IMR-90 (cell line): Measurements from ENCODE around the gene C6orf118. TPM values are rescaled to one million over a fixed set of nuclear protein-coding genes. Genes with fewer than 3 reads are reported as not detected.

Experiments used
- ATAC-seq: fragments of 200-7000 bp; cut with Tn5 transposase; 2 replicates; pipeline ENCODE4 v1.9.1; 2020; ENCODE audit warnings: low read depth, mild to moderate bottlenecking, moderate library complexity
- BruUV-seq: library from RNA; stranded (reverse); fragments of 400-500 nt; replicated peaks from 2 replicates; lab custom pipeline; 2021; lab: Mats Ljungman, UMichigan
- CTCF ChIA-PET: fragments of 300-600 bp; formaldehyde crosslinking; extraction: SDS; loops from one replicate; lab custom pipeline; 2021; ENCODE audit warnings: antibody characterized with exemption; lab: Yijun Ruan, JAX
- POLR2A ChIA-PET: fragments of 300-600 bp; sonication (Branson Sonifier 250); formaldehyde crosslinking; loops from one replicate; lab custom pipeline; 2022; ENCODE audit warnings: antibody characterized with exemption; ENCODE audit not compliant: unreplicated experiment; lab: Charles Lee
- DNase-seq: peaks from one replicate; pipeline ENCODE4 v3.0.0; 2013
- H2AFZ ChIP-seq: replicated peaks from 2 replicates; pipeline ENCODE3; 2013; ENCODE audit warnings: low read length, mild to moderate bottlenecking; ENCODE audit not compliant: poor library complexity
- H2AK5ac ChIP-seq: 2 replicates; pipeline ENCODE4 v1.6.1; 2013; ENCODE audit warnings: low read depth, low read length, inconsistent platforms
- H2AK9ac ChIP-seq: replicated peaks from 2 replicates; pipeline ENCODE3; 2013; ENCODE audit warnings: mild to moderate bottlenecking, low read depth, low read length, moderate library complexity; ENCODE audit not compliant: poor library complexity
- H2BK120ac ChIP-seq: 2 replicates; pipeline ENCODE4 v1.6.1; 2013; ENCODE audit warnings: low read depth, low read length, inconsistent platforms
- H2BK15ac ChIP-seq: 3 replicates; pipeline ENCODE4 v1.6.1; 2013; ENCODE audit warnings: low read depth, low read length, inconsistent platforms
- H2BK20ac ChIP-seq: 2 replicates; pipeline ENCODE4 v1.6.1; 2013; ENCODE audit warnings: low read depth, mild to moderate bottlenecking, inconsistent platforms, low read length, moderate library complexity
- H2BK5ac ChIP-seq: 2 replicates; pipeline ENCODE4 v1.6.1; 2013; ENCODE audit warnings: mild to moderate bottlenecking, low read depth, low read length, inconsistent platforms; ENCODE audit not compliant: poor library complexity, severe bottlenecking
- H3K14ac ChIP-seq: replicated peaks from 2 replicates; pipeline ENCODE4 v1.6.1; 2013; ENCODE audit warnings: low read depth, low read length, inconsistent platforms
- H3K18ac ChIP-seq: 2 replicates; pipeline ENCODE4 v1.6.1; 2013; ENCODE audit warnings: low read depth, low read length, control low read depth
- H3K23ac ChIP-seq: 2 replicates; pipeline ENCODE4 v1.6.1; 2013; ENCODE audit warnings: low read depth, low read length, inconsistent platforms
- H3K27ac ChIP-seq: 2 replicates; pipeline ENCODE4 v1.5.1; 2013; ENCODE audit warnings: mild to moderate bottlenecking, control low read depth, low read length; ENCODE audit not compliant: insufficient read depth
- H3K27me3 ChIP-seq: 2 replicates; pipeline ENCODE4 v1.6.1; 2013; ENCODE audit warnings: low read length; ENCODE audit not compliant: control insufficient read depth, insufficient read depth
- H3K36me3 ChIP-seq: 2 replicates; pipeline ENCODE4 v1.6.1; 2013; ENCODE audit warnings: low read length, mixed read lengths; ENCODE audit not compliant: control insufficient read depth, insufficient read depth
- H3K4ac ChIP-seq: 2 replicates; pipeline ENCODE4 v1.6.1; 2013; ENCODE audit warnings: low read depth, low read length, inconsistent platforms
- H3K4me1 ChIP-seq: 2 replicates; pipeline ENCODE4 v1.6.1; 2013; ENCODE audit warnings: low read length, mixed read lengths; ENCODE audit not compliant: control insufficient read depth, insufficient read depth
- H3K4me2 ChIP-seq: 2 replicates; pipeline ENCODE4 v1.6.1; 2013; ENCODE audit warnings: low read depth, mild to moderate bottlenecking, control low read depth, low read length, moderate library complexity
- H3K4me3 ChIP-seq: 2 replicates; pipeline ENCODE4 v1.5.1; 2013; ENCODE audit warnings: low read depth, mild to moderate bottlenecking, control low read depth, low read length, moderate library complexity; ENCODE audit not compliant: insufficient read depth
- H3K56ac ChIP-seq: 2 replicates; pipeline ENCODE4 v1.6.1; 2013; ENCODE audit warnings: low read length, inconsistent platforms; ENCODE audit not compliant: insufficient read depth; ENCODE audit errors: extremely low read depth
- H3K79me1 ChIP-seq, 2 experiments: 2 replicates each; pipeline ENCODE4 v1.6.1; 2013; ENCODE audit warnings: low read length in 2 of 2, inconsistent platforms in 1 of 2, low read depth in 1 of 2
- H3K9ac ChIP-seq: 2 replicates; pipeline ENCODE4 v1.6.1; 2013; ENCODE audit warnings: low read depth, low read length, control low read depth
- H3K9me1 ChIP-seq: 2 replicates; pipeline ENCODE4 v1.6.1; 2013; ENCODE audit warnings: low read length, inconsistent platforms; ENCODE audit not compliant: insufficient read depth
- H3K9me3 ChIP-seq: 2 replicates; pipeline ENCODE4 v1.6.1; 2013; ENCODE audit warnings: low read length; ENCODE audit not compliant: control insufficient read depth, insufficient read depth
- H4K20me1 ChIP-seq: 2 replicates; pipeline ENCODE4 v1.6.1; 2013; ENCODE audit warnings: low read length, inconsistent platforms; ENCODE audit not compliant: insufficient read depth
- H4K5ac ChIP-seq: 2 replicates; pipeline ENCODE4 v1.6.1; 2013; ENCODE audit warnings: mild to moderate bottlenecking, low read depth, low read length, control low read depth
- H4K8ac ChIP-seq, 2 experiments: 2 replicates each; pipeline ENCODE4 v1.6.1; 2013; ENCODE audit warnings: low read depth in 2 of 2, low read length in 2 of 2, control low read depth in 1 of 2, inconsistent platforms in 1 of 2
- H4K91ac ChIP-seq: 2 replicates; pipeline ENCODE4 v1.6.1; 2013; ENCODE audit warnings: low read depth, low read length, inconsistent platforms; ENCODE audit not compliant: insufficient read depth
- CHD1 ChIP-seq: IDR thresholded peaks from 2 replicates; pipeline ENCODE4 v1.6.1; 2012; ENCODE audit warnings: low read depth, low read length, improper control_type of control experiment
- CTCF ChIP-seq: conservative IDR thresholded peaks from 2 replicates; pipeline ENCODE4 v1.5.1; 2012; ENCODE audit warnings: mild to moderate bottlenecking, low read depth, low read length, improper control_type of control experiment
- MAZ ChIP-seq: IDR thresholded peaks from 2 replicates; pipeline ENCODE4 v1.6.1; 2012; ENCODE audit warnings: low read depth, mild to moderate bottlenecking, low read length, improper control_type of control experiment, moderate library complexity, borderline replicate concordance
- POLR2A ChIP-seq: IDR thresholded peaks from 2 replicates; pipeline ENCODE4 v1.6.1; 2012; ENCODE audit warnings: mild to moderate bottlenecking, low read depth, low read length
- RCOR1 ChIP-seq: IDR thresholded peaks from 2 replicates; pipeline ENCODE4 v1.6.1; 2012; ENCODE audit warnings: mild to moderate bottlenecking, low read length, improper control_type of control experiment; ENCODE audit not compliant: insufficient replicate concordance
- USF2 ChIP-seq: fragments of 150-350 bp; IDR thresholded peaks from 2 replicates; pipeline ENCODE4 v1.6.1; 2017; ENCODE audit warnings: mild to moderate bottlenecking, antibody characterized with exemption, low read length, low read depth
- WGBS, 2 experiments: methylation state at CpG; one replicate each; pipeline versions ENCODE4 v1.1.5 to v1.1.7; 2013; ENCODE audit warnings: missing lambda C conversion rate in 2 of 2; ENCODE audit not compliant: insufficient read length in 1 of 2; ENCODE audit errors: extremely low coverage in 2 of 2; 5-methylcytosine and 5-hydroxymethylcytosine counted together
- dilution Hi-C: fragments of 300-500 bp; cut with HindIII; formaldehyde crosslinking; loops from one replicate; pipeline ENCODE4 v1.14.3; 2018; ENCODE audit warnings: low sequenced_read_pairs; ENCODE audit not compliant: unreplicated experiment
- in situ Hi-C: fragments of 300-500 bp; cut with MboI; formaldehyde crosslinking; loops from 3 replicates; pipeline ENCODE4 v1.14.3; 2019; ENCODE audit warnings: low sequenced_read_pairs, inconsistent platforms, mixed read lengths
- intact Hi-C: fragments of 100-400 bp; cut with micrococcal nuclease; formaldehyde crosslinking; loops from 2 replicates; pipeline ENCODE4 v1.10.0; 2022
- polyA plus RNA-seq, 3 experiments: library from polyadenylated mRNA; depleted of rRNA; stranded (reverse); fragments of >200 nt; gene quantifications; 2 replicates each; pipeline ENCODE4 v1.2.3, GENCODE V29; 2012; ENCODE audit warnings: low replicate concordance in 1 of 3
- total RNA-seq: library from RNA; depleted of rRNA; stranded (reverse); fragments of >200 nt; gene quantifications from 2 replicates; pipeline ENCODE4 v1.2.3, GENCODE V29; 2012

The C6orf118 gene
- total and polyA plus RNA-seq, 2 of the 4 experiments (the other 2 are of a cell fraction), result not detected

- Histone ChIP-seq H2AFZ (no peak overlapping the region), H4K5ac (no peak overlapping the region), H3K18ac (no peak overlapping the region), H3K9me1 (no peaks in the 10 kb centered on the region), H3K9me3 (peaks cover 15% of the 10 kb centered on the region), H3K4me2 (no peak overlapping the region), H4K8ac (no peak overlapping the region), H4K91ac (no peak overlapping the region), H3K4ac (no peak overlapping the region), H2BK120ac (no peak overlapping the region), H2BK5ac (no peak overlapping the region), H2AK5ac (no peak overlapping the region), H2AK9ac (no peak overlapping the region), H4K20me1 (no peaks in the 10 kb centered on the region), H3K9ac (no peak overlapping the region), H3K4me3 (no peak overlapping the region), H2BK20ac (no peak overlapping the region), H3K36me3 (no peaks in the 10 kb centered on the region), H3K27ac (no peak overlapping the region), H3K14ac (no peak overlapping the region), H3K56ac (no peak overlapping the region), H3K4me1 (no peaks in the 10 kb centered on the region), H2BK15ac (no peak overlapping the region), H3K79me1 (no peaks in the 10 kb centered on the region), H3K27me3 (no peaks in the 10 kb centered on the region), H3K23ac (no peak overlapping the region)
- dilution Hi-C loops (no loop called here), in situ Hi-C loops (no loop called here), intact Hi-C loops (no loop called here)
- DNase-seq (no peak), ATAC-seq (no peak)
- BruUV-seq, result no TSS peak
- ChIA-PET POLR2A (no interaction called here), CTCF (no interaction called here)
- TF ChIP-seq CHD1 (no peak), CTCF (no peak), USF2 (no peak), RCOR1 (no peak), POLR2A (no peak), MAZ (no peak)
- WGBS, 2 experiments, result no CpG with 5 or more reads among the region's 5 CpGs
Measured at GRCh38 chr6:165266191-165266590, 43.2 kb downstream of the C6orf118 start.
